Measurements from ENCODE around the gene CTDP1.
"Not testable (repeated sequence)": the region's sequence is repeated elsewhere in the genome, so short reads cannot be mapped to it uniquely, and the experiment has no call there.

The CTDP1 gene

DNA sequence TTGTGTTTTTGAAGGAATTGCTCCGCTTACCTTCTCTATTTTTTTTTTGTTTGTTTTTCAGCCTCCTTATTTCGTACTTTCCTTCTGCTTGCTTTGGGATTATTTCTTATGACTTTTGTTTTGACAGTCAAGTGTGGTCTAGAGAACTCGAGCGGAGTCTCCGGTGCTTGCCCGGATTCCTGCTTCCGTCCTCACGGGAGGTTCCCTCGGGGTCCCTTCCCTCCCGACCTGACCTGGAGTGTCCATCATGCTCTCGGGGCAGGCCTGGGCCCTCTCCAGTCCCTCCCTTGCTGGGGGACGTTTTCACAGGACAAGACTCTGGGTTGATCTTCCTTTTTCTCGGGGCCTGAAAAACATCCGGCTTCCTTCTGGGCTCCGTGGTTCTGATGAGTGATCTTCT lies 45.9 kb downstream of the CTDP1 start:
- no peak for DNase-seq (ENCODE audit: low read depth in 2 of 2)

DNA sequence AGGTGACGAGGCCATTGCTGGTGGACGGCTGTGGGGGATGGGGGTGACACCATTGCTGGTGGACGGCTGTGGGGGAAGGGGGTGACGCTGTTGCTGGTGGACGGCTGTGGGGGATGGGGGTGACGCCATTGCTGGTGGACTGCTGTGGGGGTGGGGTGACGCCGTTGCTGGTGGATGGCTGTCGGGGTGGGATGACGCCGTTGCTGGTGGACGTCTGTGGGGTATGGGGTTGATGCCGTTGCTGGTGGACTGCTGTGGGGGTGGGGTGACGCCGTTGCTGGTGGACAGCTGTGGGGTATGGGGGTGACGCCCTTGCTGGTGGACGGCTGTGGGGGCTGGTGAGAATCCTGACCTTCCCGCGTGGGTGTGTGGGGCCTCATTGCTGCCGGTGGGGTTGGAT lies 47.1 kb downstream of the CTDP1 start:
- DNase-seq (ENCODE audit: low read depth in 2 of 2): no peak

DNA sequence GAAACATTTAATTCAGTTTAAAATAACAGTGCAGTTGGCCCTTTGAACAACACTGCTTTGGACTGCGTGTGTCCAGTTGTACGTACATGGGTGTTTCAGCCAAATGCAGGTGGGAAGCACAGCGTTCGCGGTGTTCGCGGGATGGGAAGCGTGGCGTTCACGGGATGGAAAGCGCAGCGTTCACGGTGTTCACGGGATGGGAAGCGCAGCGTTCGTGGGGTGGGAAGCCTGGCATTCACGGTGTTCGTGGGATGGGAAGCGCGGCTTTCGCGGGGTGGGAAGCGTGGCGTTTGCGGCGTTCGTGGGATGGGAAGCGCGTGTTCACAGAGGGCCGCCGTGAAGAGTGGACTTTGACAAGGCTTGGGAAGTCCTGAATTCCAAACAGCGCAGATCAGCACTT lies 47.6 kb downstream of the CTDP1 start:
- no peak for DNase-seq (ENCODE audit: low read depth in 2 of 2)

DNA sequence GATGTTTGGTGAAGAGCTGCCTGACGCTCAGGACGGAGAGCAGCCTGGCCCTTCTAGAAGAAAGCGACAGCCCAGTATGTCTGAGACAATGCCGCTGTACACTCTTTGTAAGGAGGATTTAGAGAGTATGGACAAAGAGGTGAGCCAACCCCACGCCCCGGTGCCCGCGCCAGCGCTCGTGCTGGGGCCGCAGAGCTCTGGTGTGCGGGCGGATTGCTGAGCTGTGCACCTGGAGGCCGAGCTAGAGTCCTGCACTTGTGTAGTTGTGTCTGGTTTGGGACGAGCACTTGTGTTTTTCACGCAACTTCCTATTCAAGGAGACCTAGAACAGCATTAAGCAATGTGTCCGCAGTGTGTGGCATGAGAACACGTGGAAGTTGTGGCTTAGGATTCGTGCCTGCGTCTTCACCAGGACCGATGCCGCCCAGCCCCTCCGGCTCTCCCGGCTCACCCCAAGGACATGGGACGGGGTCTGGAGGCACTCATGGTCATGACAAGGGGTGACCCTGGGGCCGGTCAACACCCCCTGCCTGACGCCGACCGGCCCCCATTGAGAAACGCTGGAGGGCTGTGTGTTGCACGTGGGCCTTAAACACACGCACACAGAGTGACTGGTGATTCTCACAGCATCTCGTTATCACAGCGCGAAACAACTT lies 49.5 kb downstream of the CTDP1 start:
- DNase-seq (ENCODE audit: low read depth in 2 of 2): no peak

DNA sequence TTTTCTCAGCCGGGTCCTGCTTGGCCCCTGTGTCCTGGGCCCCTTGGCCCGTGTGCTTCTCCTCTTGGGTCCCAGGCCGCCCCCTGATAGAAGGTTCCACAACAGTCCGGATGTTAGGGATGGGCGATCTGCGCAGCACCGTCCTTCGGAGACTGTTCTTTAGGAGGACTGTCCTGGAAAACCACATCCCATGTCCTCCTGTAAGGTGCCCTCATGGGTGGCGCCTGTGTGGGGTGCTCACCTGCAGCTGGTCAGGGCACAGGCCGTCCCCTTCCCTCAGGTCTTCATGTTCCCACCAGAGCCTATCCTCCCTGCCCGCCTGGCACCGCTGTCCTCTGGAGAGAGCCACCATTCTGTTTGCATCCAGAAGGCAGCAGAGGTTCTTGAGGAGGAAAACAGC lies 50.0 kb downstream of the CTDP1 start:
- DNase-seq (ENCODE audit: low read depth in 2 of 2): no peak

DNA sequence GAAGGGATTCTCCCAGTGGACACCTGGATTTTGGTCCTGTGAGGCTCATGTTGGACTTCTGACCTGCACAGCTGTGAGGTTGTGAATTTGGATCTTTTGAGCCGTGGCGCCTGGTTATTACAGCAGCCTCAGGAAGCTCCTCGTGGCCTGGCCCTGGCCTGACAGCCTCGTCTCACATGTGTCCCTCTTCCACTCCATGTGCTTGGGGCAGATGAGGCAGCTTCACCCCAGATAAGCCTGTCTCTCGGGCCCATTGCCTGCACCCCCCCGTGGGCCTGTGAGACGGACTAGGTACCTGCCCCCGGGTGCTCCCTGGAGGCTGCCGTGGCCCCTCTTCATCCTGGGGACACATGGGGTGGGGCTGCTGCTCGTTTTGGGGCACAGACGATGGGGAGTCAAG lies 51.2 kb downstream of the CTDP1 start:
- DNase-seq (ENCODE audit: low read depth in 2 of 2): no peak

DNA sequence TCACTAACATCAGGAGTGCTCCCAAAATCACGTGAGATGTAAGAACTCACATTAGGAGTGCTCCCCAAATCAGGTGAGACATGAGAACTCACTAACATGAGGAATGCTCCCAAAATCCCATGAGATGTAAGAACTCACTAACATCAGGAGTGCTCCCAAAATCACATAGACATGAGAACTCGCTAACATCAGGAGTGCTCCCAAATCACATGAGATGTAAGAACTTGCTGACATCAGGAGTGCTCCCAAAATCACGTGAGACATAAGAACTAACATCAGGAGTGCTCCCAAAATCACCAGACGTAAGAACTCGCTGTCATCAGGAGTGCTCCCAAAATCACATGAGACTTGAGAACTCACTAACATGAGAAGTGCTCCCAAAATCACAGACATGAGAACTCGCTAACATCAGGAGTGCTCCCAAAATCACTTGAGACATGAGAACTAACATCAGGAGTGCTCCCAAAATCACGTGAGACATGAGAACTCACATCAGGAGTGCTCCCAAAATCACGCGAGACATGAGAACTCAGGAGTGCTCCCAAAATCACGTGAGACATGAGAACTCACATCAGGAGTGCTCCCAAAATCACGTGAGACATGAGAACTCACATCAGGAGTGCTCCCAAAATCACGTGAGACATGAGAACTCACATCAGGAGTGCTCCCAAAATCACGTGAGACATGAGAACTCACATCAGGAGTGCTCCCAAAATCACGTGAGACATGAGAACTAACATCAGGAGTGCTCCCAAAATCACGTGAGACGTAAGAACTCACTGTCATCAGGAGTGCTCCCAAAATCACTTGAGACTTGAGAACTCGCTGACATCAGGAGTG lies 52.5 kb downstream of the CTDP1 start:
- not testable (repeated sequence) for DNase-seq (ENCODE audit: low read depth in 2 of 2)

DNA sequence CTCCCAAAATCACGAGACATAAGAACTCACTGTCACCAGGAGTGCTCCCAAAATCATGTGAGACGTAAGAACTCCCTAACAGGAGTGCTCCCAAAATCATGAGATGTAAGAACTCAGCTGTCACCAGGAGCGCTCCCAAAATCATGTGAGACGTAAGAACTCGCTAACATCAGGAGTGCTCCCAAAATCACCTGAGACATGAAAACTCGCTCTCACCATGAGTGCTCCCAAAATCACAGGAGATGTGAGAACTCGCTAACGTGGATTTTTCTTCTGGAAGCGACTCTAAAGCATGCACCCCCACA lies 53.1 kb downstream of the CTDP1 start:
- DNase-seq (ENCODE audit: low read depth in 2 of 2): no peak

DNA sequence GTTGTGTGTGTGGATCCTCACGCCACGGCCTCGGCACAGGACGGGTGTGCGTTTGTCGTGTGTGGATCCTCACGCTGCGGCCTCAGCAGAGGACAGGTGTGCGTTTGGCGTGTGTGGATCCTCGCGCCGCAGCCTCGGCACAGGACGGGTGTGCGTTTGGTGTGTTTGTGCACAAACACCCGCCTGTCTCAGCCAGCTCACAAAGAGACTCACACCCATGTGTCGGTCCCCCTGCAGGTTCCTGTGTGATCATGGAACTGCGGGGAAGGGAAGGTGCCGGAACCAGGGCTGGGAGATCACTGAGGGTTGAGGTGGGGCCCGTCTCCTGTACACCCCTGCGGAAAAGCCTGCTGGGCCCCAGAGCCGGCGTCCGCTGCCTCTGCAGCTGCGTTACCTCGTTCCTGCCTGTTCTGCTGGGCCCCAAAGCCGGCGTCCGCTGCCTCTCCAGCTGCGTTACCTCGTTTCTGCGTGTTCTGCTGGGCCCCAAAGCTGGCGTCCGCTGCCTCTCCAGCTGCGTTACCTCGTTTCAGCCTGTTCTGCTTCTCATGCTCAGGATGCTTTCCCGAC lies 53.6 kb downstream of the CTDP1 start:
- no peak for DNase-seq (ENCODE audit: low read depth in 2 of 2)

DNA sequence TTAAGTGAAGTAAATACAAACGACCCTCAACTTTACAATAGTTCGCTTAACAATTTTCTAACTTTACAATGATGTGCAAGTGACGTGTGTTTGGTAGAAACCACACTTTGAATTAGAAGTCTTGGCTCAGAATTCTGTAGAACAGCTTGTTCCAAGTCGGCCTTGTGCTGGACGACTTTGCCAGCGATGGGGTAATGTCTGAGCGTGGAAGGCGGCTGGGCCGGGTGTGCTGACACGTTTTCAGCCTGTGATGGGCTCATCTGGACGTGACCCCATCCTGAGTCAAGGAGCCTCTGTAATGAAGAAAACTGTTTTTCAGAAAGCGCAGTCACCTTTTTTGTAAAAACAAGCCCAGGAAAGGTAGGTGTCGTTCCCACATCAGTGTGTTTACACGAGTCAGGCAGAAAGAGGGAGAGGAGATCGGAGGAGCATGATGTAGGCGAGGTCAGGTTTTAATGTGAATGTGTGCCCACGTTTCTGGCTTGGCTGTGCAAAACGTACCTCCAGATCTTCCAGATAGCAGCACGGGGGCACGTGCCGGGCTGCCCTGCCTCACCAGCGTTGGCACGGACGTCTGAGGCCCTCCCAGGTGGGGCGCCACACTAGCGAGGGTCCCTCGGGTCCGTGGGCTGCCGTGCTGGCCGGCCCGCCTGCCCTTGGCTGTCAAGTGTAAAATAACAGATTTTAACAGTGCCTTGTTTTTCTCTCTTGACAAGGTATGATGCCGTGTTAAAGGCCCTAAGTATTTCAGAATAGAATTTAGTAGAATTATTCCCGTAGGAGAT lies 54.6 kb downstream of the CTDP1 start:
- no peak for DNase-seq (ENCODE audit: low read depth in 2 of 2)

DNA sequence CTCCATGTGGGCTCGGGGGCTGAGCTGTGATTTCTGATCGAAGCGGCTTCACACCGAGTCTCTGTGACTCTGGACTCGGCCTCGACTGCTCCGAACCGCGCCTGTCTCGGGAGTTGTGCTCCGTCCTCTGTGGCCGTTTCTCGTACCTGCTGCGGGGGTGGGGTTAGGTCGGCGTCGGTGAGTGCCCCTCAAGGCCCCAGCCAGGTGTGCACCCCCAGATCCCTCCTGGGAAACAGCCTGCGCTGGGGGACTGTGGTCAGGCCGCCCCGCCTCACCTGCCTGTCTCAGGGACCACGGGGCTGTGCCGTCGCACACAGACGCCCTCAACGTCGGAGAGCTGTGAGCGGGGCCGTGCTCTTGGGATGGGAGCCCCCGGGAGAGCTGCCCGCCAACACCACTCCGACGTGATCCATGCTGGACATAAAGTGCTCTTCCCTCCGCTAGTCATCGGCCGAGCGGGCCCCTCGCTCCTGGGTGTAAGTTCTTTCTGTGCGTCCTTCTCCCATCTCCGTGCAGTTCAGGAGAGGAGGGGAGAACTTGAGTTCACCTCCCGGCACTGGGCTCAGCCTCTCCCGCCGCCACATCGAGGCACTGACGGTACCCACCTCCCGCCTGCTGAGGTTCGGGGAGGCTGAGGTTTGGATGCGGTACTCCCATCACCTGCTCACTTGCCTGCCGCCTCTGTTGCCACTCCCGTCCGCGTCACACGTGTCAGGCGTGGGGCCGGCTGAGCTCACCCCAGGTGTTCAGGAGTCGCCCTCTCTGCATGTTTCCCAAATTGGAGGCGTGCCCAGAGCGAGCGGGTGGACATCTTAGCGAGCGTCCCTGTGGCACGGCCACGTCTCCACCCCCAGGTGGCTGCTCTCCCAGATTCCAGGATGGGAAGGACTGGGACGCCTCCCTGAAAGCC lies 55.7 kb downstream of the CTDP1 start:
- no peak for DNase-seq (ENCODE audit: low read depth in 2 of 2)

DNA sequence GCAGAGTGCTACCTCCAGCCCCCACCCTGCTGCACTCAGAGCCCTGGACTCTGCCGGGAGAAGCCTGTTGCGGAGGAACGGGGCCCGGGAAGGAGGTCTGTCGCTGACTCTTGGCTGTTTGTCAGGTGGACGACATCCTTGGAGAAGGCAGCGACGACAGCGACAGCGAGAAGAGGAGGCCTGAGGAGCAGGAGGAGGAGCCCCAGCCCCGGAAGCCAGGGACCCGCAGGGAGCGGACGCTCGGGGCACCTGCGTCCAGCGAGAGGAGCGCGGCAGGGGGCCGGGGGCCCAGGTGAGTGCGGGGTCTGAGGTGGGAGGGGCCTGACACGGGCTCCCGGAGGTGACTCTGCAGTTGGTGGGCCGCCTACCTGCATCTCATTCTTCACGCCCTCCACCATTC lies 56.6 kb downstream of the CTDP1 start:
- no peak for DNase-seq (ENCODE audit: low read depth in 2 of 2)

DNA sequence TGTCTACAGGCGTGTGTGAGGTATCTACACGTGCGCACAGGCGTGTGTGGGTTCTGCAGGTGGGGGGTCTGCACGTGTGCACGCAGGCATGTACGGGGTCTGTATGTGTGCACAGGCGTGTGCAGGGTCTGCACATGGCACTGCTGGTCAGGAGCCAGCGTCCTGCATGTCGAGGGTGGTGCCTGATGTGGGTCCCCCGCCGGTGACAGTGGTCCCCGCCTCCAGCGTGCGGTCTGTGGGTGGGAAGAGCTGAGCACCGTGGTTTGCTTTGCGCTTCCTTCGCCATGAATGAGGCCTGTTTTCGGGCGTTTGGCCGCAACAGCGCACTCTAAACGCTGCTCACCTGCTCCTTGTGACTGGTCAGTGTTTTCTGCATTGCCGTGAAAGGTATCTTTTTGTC lies 57.2 kb downstream of the CTDP1 start:
- DNase-seq (ENCODE audit: low read depth in 2 of 2): no peak

DNA sequence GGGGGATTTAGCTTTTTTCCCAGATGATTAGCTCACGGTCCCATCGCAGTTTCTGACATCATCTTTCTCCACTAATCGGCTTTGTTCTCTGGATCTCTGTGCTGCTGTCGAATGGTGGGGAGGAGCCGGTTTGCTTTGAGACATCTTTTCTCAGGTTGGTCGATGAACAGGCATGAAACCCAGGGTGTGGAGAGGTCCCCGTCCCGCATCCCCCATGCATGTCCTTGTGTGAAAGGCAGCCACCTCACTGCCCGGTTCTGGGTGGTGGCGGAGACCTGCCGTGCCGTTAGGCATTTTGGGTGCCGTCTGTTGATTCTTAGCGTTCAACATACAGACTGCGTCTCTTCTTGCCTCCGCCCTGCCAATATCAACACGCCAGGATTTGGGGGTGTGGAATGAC lies 57.8 kb downstream of the CTDP1 start:
- no peak for DNase-seq (ENCODE audit: low read depth in 2 of 2)

DNA sequence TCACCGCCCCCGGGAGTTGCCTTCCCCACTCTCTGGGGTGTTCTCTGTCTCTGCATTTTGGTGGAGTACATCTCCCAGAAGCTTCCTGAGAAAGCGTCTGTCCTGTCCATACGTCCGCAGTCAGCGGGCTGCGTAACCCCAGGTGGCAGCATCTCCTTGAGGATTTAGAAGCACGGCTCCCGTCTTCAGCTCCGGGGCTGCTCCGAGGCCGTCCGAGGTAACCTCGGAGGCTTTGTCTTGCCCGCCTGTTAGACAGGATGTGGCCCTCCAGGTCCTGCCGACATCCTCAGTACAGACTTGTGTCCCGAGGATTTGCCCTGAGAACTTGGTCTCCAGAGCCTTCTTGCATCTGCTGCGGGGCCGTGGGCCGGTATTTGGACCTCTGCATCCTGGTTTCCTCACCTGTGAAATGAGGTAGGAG lies 58.4 kb downstream of the CTDP1 start:
- DNase-seq (ENCODE audit: low read depth in 2 of 2): no peak

DNA sequence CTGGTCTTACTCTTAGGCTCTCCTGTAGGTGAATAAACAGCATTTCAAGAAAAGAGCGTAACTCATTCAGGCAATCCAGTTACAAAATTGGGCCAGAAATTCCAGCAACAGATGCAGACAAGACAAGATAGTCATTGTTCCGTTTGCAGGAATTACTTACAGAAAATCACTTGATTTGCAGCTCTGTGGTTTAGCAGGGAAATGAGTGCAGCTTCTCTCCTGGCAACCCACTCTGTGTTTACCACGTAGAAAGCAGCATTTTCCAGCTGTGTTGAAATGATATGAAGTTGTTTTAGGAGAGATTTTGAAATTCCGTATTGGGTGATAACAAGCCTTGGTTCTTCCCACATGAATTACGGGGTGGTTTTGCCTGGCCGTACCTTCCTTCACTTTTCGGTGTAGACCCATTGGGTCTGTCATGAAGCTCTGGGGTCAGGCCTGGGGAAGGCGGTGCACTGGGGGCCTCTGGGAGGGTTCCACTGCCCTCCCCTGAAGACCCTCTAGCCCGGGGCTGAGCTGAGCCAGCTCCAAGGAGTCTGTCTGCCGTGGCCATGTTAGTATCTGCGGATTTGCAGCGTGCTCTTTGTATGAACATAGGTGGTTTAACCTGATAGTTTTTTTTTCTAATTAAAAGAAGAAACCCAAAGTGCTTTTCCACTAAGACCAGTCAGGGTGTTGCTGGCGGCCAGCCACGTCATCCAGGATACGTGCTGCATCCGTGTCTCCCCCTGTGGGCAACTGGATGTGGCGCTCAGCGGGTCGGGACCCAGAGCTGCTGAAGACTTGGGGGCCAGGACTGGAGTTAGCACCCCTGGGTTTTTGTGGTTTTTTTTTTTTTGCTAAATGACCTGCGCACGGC lies 59.2 kb downstream of the CTDP1 start:
- no peak for DNase-seq (ENCODE audit: low read depth in 2 of 2)

DNA sequence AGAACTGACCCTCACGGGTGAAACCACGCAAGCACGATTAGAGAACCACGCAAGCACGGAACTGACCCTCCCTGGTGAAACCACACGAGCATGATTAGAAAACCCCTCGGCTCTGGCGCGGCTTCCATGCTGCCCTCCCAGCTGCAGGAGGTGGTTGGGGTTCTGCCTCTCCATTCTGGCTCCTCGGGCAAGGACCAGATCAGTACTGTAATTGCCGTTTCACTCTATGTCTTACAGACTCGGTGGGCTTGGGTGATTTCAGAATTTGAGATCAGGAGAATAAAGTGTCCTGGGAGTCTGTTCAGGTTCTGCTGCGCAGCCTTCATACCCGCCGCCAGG lies 59.8 kb downstream of the CTDP1 start:
- no peak for DNase-seq (ENCODE audit: low read depth in 2 of 2)

DNA sequence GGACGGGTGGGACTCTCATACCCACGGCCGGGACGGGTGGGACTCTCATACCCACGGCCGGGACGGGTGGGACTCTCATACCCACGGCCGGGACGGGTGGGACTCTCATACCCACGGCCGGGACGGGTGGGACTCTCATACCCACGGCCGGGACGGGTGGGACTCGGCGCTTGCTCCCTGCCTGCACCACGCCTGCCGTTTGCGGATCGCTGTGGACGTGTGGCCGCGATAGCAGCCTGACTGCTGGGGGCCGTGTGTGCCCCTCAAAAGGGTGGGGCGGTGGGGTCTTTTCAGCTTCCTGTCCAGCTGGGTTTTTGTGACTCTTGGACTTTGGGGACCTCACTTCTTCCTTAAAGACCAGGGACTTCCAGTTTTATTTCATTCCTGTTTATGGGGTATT lies 60.4 kb downstream of the CTDP1 start:
- not testable (repeated sequence) for DNase-seq (ENCODE audit: low read depth in 2 of 2)

DNA sequence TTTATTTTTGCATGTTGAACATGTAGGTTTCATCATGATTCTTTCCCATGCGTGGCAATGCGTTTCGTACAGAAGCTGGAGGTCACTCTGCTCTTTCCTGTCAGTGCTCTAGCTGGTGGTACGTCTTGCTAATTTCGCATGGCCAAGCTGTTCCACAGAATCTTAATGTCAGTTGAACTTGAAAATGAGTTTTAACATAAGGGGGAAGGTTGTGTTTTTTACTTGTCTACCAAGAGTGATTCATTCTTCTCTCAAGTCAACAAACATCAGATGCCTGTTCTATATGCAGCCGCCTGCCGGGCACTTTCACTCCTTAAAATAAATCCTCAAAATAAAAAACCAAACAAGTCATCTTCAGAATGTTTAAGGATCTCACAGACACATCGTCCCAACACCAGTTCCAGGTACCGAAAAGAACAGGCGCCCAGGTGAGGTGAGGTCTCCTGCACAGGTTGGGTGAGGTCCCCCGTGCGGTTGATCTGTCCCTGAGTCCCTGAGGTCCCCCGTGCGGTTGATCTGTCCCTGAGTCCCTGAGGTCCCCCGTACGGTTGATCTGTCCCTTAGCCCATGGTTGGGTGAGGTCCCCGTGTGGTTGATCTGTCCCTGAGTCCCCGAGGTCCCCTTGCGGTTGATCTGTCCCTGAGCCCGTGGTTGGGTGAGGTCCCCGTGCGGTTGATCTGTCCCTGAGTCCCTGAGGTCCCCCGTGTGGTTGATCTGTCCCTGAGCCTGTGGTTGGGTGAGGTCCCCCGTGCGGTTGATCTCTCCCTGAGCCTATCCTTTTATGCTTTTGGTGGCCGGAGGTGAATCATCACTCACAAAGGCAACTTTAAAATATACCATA lies 61.1 kb downstream of the CTDP1 start:
- DNase-seq (ENCODE audit: low read depth in 2 of 2): no peak

DNA sequence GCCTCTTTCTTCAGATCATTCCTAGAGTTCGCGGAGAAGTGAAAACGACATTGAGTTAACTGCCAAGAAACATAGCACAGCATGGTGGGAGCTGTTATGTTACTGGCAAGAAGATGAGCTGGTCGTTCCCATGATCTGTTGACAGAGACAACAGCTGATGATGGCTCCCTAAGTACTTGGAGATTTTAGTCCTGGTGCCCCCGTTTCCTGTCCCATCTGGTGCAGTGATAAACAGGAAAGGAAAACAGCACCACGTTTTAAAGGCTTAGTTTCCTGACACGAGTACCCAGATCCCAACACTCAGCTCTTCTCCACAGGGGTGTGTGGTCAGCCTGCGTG lies 61.7 kb downstream of the CTDP1 start:
- DNase-seq (ENCODE audit: low read depth in 2 of 2): no peak

All from stimulated activated CD4-positive, alpha-beta T cell treated with anti-CD3 and anti-CD28 coated beads, Interleukin-12 subunit alpha, Interleukin-12 subunit beta, amount 100 ng/mL, for 24 hours (primary cell).